Measurements from ENCODE around the gene REX1BD. TPM values are rescaled to one million over a fixed set of nuclear protein-coding genes. Genes with fewer than 3 reads are reported as not detected.

REX1BD gene
- total RNA-seq, 2 experiments from 2014 or later, result 61.2 to 65.1 TPM

GRCh38 chr19:18620311-18620710 is 31.7 kb downstream of the REX1BD start:
- no peak for ATAC-seq
- no peaks in the 10 kb centered on the region for H3K9me3 Mint-ChIP-seq
- DNase-seq, result no peak
- no peak overlapping the region for H3K4me3 Mint-ChIP-seq
- no peaks in the 10 kb centered on the region for H3K36me3 Mint-ChIP-seq (ENCODE audit: low read depth)
- no peaks in the 10 kb centered on the region for H3K4me1 Mint-ChIP-seq (ENCODE audit: low read depth)
- H3K27me3 Mint-ChIP-seq, result peaks cover 12% of the 10 kb centered on the region
- ChIA-PET POLR2A (no interaction called here), CTCF (no interaction called here)
- intact Hi-C loops (cut with micrococcal nuclease), result no loop called here
- TF ChIP-seq, protein P1, sequence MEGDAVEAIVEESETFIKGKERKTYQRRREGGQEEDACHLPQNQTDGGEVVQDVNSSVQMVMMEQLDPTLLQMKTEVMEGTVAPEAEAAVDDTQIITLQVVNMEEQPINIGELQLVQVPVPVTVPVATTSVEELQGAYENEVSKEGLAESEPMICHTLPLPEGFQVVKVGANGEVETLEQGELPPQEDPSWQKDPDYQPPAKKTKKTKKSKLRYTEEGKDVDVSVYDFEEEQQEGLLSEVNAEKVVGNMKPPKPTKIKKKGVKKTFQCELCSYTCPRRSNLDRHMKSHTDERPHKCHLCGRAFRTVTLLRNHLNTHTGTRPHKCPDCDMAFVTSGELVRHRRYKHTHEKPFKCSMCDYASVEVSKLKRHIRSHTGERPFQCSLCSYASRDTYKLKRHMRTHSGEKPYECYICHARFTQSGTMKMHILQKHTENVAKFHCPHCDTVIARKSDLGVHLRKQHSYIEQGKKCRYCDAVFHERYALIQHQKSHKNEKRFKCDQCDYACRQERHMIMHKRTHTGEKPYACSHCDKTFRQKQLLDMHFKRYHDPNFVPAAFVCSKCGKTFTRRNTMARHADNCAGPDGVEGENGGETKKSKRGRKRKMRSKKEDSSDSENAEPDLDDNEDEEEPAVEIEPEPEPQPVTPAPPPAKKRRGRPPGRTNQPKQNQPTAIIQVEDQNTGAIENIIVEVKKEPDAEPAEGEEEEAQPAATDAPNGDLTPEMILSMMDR (IDR thresholded peaks at IDR 0.05), result no peak
- H3K27ac Mint-ChIP-seq, result no peak overlapping the region

- Mint-ChIP-seq H3K27me3 (peaks cover 10% of the 10 kb centered on the region), H3K9me3 (no peaks in the 10 kb centered on the region), H3K4me3 (no peak overlapping the region), H3K4me1 (ENCODE audit: low read depth) (no peaks in the 10 kb centered on the region), H3K27ac (no peak overlapping the region), H3K36me3 (ENCODE audit: low read depth) (no peaks in the 10 kb centered on the region)
- TF ChIP-seq, protein P1 (IDR thresholded peaks at IDR 0.05), result no peak
- no peak for DNase-seq
- intact Hi-C loops (cut with micrococcal nuclease), result no loop called here
- ChIA-PET CTCF (no interaction called here), POLR2A (interaction anchor here (0.9 kb wide), 1 partner anchor 18 kb away, joined by 3 read pairs; no protein-coding TSS in a partner anchor)
- ATAC-seq, result no peak
Measured at GRCh38 chr19:18620902-18621301, 32.3 kb downstream of the REX1BD start.

DNA sequence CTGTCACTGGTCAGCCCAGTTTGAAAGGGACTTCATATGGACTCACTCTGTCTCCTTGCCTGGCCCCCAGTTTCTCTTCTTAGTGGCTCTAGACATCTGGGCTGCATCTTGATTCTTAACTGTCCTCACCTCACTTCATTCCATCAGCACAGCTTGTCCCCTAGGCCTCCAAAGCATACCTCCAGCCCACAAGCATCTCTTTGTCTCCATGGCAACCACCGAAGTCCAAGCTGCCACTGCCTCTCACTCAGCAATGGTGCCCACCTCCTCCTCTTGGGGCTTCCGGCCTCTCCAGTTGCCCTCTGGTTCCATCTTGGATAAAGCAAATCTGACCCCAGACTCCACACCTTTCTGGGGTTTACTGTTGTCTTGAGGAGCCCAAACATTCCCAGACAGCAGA is 38.3 kb downstream of the REX1BD start:
- TF ChIP-seq, protein P1 (IDR thresholded peaks at IDR 0.05), result no peak
- Mint-ChIP-seq H3K36me3 (ENCODE audit: low read depth) (no peaks in the 10 kb centered on the region), H3K4me3 (no peak overlapping the region), H3K9me3 (no peaks in the 10 kb centered on the region), H3K4me1 (ENCODE audit: low read depth) (no peaks in the 10 kb centered on the region), H3K27me3 (no peaks in the 10 kb centered on the region), H3K27ac (no peak overlapping the region)
- CTCF ChIA-PET, result interaction anchor here (1.3 kb wide), 1 partner anchor 36 kb away, joined by 3 read pairs; no protein-coding TSS in a partner anchor
- DNase-seq (no peak), ATAC-seq (no peak)
- POLR2A ChIA-PET, result no interaction called here
- intact Hi-C loops (cut with micrococcal nuclease), result no loop called here

DNA sequence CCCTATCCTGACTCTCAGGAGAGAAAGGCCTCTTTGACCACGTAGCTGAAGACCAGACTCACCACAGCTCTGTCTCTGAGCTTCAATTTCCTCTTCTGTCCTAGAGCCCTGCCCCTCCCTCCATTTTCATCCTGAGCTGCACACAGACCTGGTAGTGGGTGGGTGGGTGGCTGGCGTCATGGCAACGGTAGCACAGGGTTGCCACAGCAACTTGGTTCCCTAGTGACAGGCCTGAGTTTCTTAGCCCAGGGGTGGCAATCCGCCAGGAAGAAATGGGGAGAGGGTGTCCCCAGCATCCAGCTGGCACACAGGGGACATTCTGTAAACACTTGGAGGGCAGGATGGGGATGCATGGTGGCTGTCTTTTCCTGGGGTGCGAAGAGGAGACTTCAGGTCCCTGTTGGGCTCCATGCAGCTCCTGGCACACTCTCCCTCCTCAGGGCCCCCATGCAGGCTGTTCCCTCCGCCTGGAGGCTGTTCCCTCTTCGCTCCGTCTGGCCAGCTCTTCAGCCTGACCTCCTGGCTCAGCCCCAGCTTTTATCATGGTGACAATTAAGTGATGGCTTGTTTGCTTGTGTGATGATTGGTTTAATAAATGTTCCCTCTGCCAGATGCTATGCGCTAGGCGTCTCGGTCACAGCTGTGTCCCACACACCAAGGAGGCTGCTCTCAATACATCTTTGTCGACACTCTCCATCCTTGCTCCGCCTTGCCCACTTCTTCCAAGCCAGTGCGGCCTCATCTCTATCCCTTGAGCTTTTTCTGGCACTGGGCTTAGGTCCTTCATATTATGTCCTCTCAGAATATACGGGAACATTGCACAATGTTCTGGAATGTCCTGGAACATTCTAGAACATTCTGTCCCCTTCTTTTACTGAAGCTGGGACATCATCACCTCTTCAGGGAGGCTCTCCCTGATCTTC is 40.8 kb downstream of the REX1BD start:
- ATAC-seq, result no peak
- intact Hi-C loops (cut with micrococcal nuclease), result no loop called here
- no peaks in the 10 kb centered on the region for H3K4me1 Mint-ChIP-seq (ENCODE audit: low read depth)
- H3K36me3 Mint-ChIP-seq (ENCODE audit: low read depth), result no peaks in the 10 kb centered on the region
- no peak overlapping the region for H3K27ac Mint-ChIP-seq
- ChIA-PET POLR2A (interaction anchor here (0.6 to 0.9 kb wide), 2 partner anchors 10 to 878 kb away, joined by 3 to 4 read pairs; no protein-coding TSS in a partner anchor), CTCF (interaction anchor here (0.5 to 1.5 kb wide), 3 partner anchors 10 to 218 kb away, joined by 3 read pairs; no protein-coding TSS in a partner anchor)
- H3K27me3 Mint-ChIP-seq, result no peaks in the 10 kb centered on the region
- TF ChIP-seq, protein P1 (IDR thresholded peaks at IDR 0.05), result no peak
- no peak overlapping the region for H3K4me3 Mint-ChIP-seq
- no peak for DNase-seq
- no peaks in the 10 kb centered on the region for H3K9me3 Mint-ChIP-seq

GRCh38 chr19:18633321-18633720 is 44.7 kb downstream of the REX1BD start:
- ChIA-PET POLR2A (no interaction called here), CTCF (interaction anchor here (1.2 kb wide), 1 partner anchor 40 kb away, joined by 3 read pairs; no protein-coding TSS in a partner anchor)
- DNase-seq, result no peak
- intact Hi-C loops (cut with micrococcal nuclease), result no loop called here
- TF ChIP-seq, protein P1 (IDR thresholded peaks at IDR 0.05), result no peak
- no peak overlapping the region for H3K4me3 Mint-ChIP-seq
- no peak overlapping the region for H3K27ac Mint-ChIP-seq
- H3K9me3 Mint-ChIP-seq, result no peaks in the 10 kb centered on the region
- no peaks in the 10 kb centered on the region for H3K27me3 Mint-ChIP-seq
- ATAC-seq, result no peak
- peaks cover 11% of the 10 kb centered on the region for H3K4me1 Mint-ChIP-seq (ENCODE audit: low read depth)
- H3K36me3 Mint-ChIP-seq (ENCODE audit: low read depth), result no peaks in the 10 kb centered on the region
